B cell (primary cell): ENCODE results near the gene TEKT2.

Source experiments
- CTCF ChIP-seq: fragments of 200-600 bp; IDR thresholded peaks from one replicate; pipeline ENCODE4 v1.8.0; 2022; ENCODE audit warnings: antibody characterized with exemption, mild to moderate bottlenecking
- EZH2 ChIP-seq: IDR thresholded peaks from 2 replicates; pipeline ENCODE4 v1.6.1; 2012; ENCODE audit warnings: borderline replicate concordance, low read depth, mild to moderate bottlenecking, moderate library complexity, low read length; ENCODE audit not compliant: insufficient read depth, poor library complexity, severe bottlenecking

DNA sequence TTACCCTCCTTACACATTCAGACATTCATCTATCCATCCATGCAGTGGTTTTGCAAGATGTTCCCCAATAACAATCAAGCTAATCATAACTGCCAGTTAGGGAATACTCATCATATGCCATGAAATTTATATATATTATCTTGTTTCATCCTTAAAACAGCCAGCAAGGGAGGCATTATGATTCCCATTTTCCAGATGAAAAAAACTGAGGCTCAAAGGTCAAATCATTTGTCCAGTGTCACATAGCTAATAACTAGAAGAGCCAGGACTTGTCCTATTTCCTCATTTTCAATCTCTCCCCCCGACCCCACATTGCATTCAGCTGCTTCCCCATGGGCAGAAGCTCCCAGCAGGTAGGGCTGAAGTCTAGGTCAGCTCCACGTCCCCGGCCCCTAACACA is 48.1 kb downstream of the TEKT2 start:
- TF ChIP-seq CTCF (no peak), EZH2 (no peak)
